ENCODE data around the gene USPL1.

GRCh38 chr13:30618186-30618929 is 638 bp downstream of the USPL1 start:
- TF ChIP-seq CTCF (IDR thresholded peaks at IDR 0.05; ENCODE audit: poor library complexity, severe bottlenecking) (no peak), EZH2 (IDR thresholded peaks at IDR 0.05; ENCODE audit: borderline replicate concordance, insufficient read depth, low read length, poor library complexity, severe bottlenecking) (no peak), MXI1 (conservative IDR thresholded peaks at IDR 0.05; ENCODE audit: poor library complexity, severe bottlenecking) (no peak)

Data from neural cell (in vitro differentiated cells).